Muscle layer of colon (tissue), 2 donors: Measurements from ENCODE around the gene MUC5B.

Experiments used
- H3K27ac ChIP-seq: one replicate; pipeline ENCODE4 v1.7.0; 2013; ENCODE audit warnings: low read depth, mild to moderate bottlenecking, low read length, moderate library complexity
- H3K27me3 ChIP-seq, 2 donors: one replicate each; pipeline ENCODE4 v1.7.0; 2013; ENCODE audit warnings: low read length in 2 of 2, mild to moderate bottlenecking in 2 of 2; ENCODE audit not compliant: insufficient read depth in 2 of 2, control insufficient read depth in 1 of 2
- H3K36me3 ChIP-seq: one replicate; pipeline ENCODE4 v1.7.0; 2013; ENCODE audit warnings: mild to moderate bottlenecking, low read length; ENCODE audit not compliant: insufficient read depth
- H3K4me1 ChIP-seq: one replicate; pipeline ENCODE4 v1.7.0; 2013; ENCODE audit warnings: mild to moderate bottlenecking, low read length; ENCODE audit not compliant: insufficient read depth
- H3K4me3 ChIP-seq, 2 donors: one replicate each; pipeline ENCODE4 v1.7.0; 2013; ENCODE audit warnings: low read length in 2 of 2, low read depth in 1 of 2, mild to moderate bottlenecking in 1 of 2, moderate library complexity in 1 of 2
- H3K9ac ChIP-seq: one replicate; pipeline ENCODE4 v1.7.0; 2013; ENCODE audit warnings: low read length
- H3K9me3 ChIP-seq: one replicate; pipeline ENCODE4 v1.7.0; 2013; ENCODE audit warnings: mild to moderate bottlenecking, low read length
- donor health status: abdominal sarcoma.
- donor health status: Adenocarcinoma of cecum.

MUC5B gene

GRCh38 chr11:1200611-1201191 is 22.2 kb upstream of the MUC5B start:
- no peak overlapping the region for H3K27ac ChIP-seq
- H3K9me3 ChIP-seq, result no peaks in the 10 kb centered on the region
- no peaks in the 10 kb centered on the region for H3K36me3 ChIP-seq
- no peaks in the 10 kb centered on the region for H3K4me1 ChIP-seq
- no peak overlapping the region for H3K9ac ChIP-seq
- no peak overlapping the region for H3K4me3 ChIP-seq
- H3K27me3 ChIP-seq, result peaks cover 0 to 67% of the 10 kb centered on the region in 2 donors

GRCh38 chr11:1201395-1202153 is 21.3 kb upstream of the MUC5B start:
- Histone ChIP-seq H3K27me3 (peaks cover 0 to 58% of the 10 kb centered on the region in 2 donors), H3K36me3 (no peaks in the 10 kb centered on the region), H3K27ac (no peak overlapping the region)

GRCh38 chr11:1202154-1202775 is 20.6 kb upstream of the MUC5B start:
- H3K36me3 ChIP-seq, result no peaks in the 10 kb centered on the region
- no peak overlapping the region for H3K27ac ChIP-seq
- no peak overlapping the region for H3K9ac ChIP-seq
- H3K27me3 ChIP-seq, result peaks cover 0 to 51% of the 10 kb centered on the region in 2 donors
- no peaks in the 10 kb centered on the region for H3K4me1 ChIP-seq
- H3K4me3 ChIP-seq, result no peak overlapping the region
- no peaks in the 10 kb centered on the region for H3K9me3 ChIP-seq

More at GRCh38 chr11:1201395-1202153, 21.3 kb upstream of the MUC5B start:
- H3K9me3 ChIP-seq, result no peaks in the 10 kb centered on the region
- no peak overlapping the region for H3K4me3 ChIP-seq
- no peaks in the 10 kb centered on the region for H3K4me1 ChIP-seq
- no peak overlapping the region for H3K9ac ChIP-seq

GRCh38 chr11:1202776-1203504 is 19.9 kb upstream of the MUC5B start:
- peaks cover 0 to 44% of the 10 kb centered on the region in 2 donors for H3K27me3 ChIP-seq
- H3K36me3 ChIP-seq, result no peaks in the 10 kb centered on the region
- H3K9ac ChIP-seq, result no peak overlapping the region
- H3K27ac ChIP-seq, result no peak overlapping the region
- H3K4me1 ChIP-seq, result no peaks in the 10 kb centered on the region
- H3K4me3 ChIP-seq, result no peak overlapping the region
- H3K9me3 ChIP-seq, result no peaks in the 10 kb centered on the region

- Histone ChIP-seq H3K27me3 (peaks cover 0 to 37% of the 10 kb centered on the region in 2 donors), H3K4me1 (no peaks in the 10 kb centered on the region), H3K9me3 (no peaks in the 10 kb centered on the region), H3K27ac (no peak overlapping the region), H3K36me3 (no peaks in the 10 kb centered on the region), H3K4me3 (no peak overlapping the region), H3K9ac (no peak overlapping the region)
Measured at GRCh38 chr11:1203505-1204271, 19.2 kb upstream of the MUC5B start.

GRCh38 chr11:1204381-1205101 is 18.3 kb upstream of the MUC5B start:
- no peak overlapping the region for H3K27ac ChIP-seq
- H3K36me3 ChIP-seq, result no peaks in the 10 kb centered on the region
- H3K9ac ChIP-seq, result no peak overlapping the region
- H3K4me3 ChIP-seq, result no peak overlapping the region
- H3K9me3 ChIP-seq, result no peaks in the 10 kb centered on the region
- no peaks in the 10 kb centered on the region for H3K4me1 ChIP-seq
- peaks cover 0 to 28% of the 10 kb centered on the region in 2 donors for H3K27me3 ChIP-seq

GRCh38 chr11:1205121-1205986 is 17.5 kb upstream of the MUC5B start:
- H3K27me3 ChIP-seq, result peaks cover 0 to 20% of the 10 kb centered on the region in 2 donors
- no peaks in the 10 kb centered on the region for H3K4me1 ChIP-seq
- H3K27ac ChIP-seq, result no peak overlapping the region
- no peaks in the 10 kb centered on the region for H3K36me3 ChIP-seq
- H3K9me3 ChIP-seq, result no peaks in the 10 kb centered on the region
- H3K4me3 ChIP-seq, result no peak overlapping the region
- H3K9ac ChIP-seq, result no peak overlapping the region

GRCh38 chr11:1205987-1206331 is 16.9 kb upstream of the MUC5B start:
- Histone ChIP-seq H3K27ac (no peak overlapping the region), H3K27me3 (peaks cover 0 to 16% of the 10 kb centered on the region in 2 donors), H3K36me3 (no peaks in the 10 kb centered on the region), H3K4me3 (no peak overlapping the region), H3K9me3 (peaks cover under 1% of the 10 kb centered on the region), H3K4me1 (no peaks in the 10 kb centered on the region), H3K9ac (no peak overlapping the region)

- no peaks in the 10 kb centered on the region for H3K36me3 ChIP-seq
- no peak overlapping the region for H3K9ac ChIP-seq
- no peaks in the 10 kb centered on the region for H3K4me1 ChIP-seq
- H3K9me3 ChIP-seq, result peaks cover 7% of the 10 kb centered on the region
- no peak overlapping the region for H3K4me3 ChIP-seq
- peaks cover 0 to 16% of the 10 kb centered on the region in 2 donors for H3K27me3 ChIP-seq
- H3K27ac ChIP-seq, result no peak overlapping the region
Measured at GRCh38 chr11:1206391-1207271, 16.2 kb upstream of the MUC5B start.
